SKM-1 treated with dmso at 0.1 percent for 144 hours (cell line): ENCODE data around the gene CADM1.
A peak's percentile ranks its signal among the peaks of the same experiment; 100 is the strongest.

Experiments used
- DNase-seq: peaks from one replicate; lab custom pipeline; 2025; ENCODE audit not compliant: unreplicated experiment; lab: John Stamatoyannopoulos, UW

The CADM1 gene

DNA sequence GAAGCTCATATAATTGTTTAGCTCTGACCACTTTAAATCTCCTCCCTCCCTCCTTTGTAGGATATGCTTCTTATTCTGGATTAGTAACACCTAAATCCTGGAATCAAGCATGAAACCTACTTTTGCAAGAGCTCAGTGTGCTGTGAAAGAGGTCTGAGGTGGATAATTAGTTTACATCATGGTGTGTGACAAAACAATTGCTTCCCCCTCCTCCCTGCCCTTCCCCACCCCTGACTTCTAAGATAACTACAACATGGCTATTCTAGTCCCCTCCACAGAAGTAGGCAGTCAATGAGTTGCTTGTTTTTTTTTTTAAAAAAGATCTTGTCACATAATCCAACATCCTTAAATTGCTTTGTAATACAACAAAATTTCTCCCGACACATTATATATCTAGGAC, 314.0 kb downstream of the CADM1 start:
- DNase-seq = no peak

DNA sequence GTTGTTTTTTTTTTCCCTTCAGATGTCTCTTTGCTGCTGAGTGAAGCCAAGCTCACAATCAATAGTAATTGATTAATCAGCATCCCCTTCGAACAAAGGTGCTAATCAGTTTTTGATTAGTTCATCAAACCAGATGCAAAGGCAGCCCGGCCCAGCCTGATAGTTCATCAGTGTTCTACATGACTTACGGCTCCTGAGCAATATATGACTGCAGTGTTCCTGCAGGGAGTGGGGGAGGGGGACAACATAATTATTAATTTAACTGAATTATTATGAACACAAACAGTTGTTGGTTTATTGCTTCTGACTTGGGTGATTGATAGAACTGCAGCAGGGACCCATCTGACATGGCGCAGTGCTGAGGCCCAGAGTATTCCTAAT, 315.3 kb downstream of the CADM1 start:
- no peak for DNase-seq

DNA sequence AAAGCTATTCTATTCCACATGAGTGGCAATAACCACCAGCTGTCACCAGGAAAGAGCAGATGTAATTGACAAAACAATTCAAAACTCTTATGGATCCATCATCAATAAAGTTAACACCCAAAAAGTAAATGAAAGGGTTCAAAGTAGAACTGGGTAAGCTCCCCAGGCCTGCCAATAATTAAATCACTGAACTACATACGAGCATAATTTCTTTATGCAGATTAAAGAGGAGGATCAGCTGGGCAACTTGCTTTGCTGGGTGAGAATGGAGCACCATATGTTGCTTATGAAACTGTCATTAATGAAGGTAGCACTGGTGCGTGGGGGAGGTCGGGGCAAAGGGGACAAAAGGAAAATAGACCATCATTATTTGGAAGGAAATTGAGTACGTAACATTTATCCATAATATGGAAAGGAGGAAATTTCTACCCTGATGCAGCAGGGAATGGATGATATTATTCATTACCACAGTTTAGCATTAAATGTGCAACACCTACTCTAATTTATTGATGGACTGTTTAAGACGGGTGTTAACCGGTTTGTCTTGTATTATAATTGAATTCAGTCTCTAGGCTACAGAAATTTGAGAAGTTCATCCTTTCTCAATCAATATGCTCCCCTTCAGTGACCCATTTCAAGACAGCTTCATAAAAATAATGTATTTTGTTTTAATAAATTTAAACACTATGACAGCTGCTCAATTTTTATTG, 315.9 kb downstream of the CADM1 start:
- DNase-seq = no peak

- DNase-seq = no peak
These were observed 318.3 kb downstream of the CADM1 start for GRCh38 chr11:115185931-115186330.

GRCh38 chr11:115185507-115185906, 318.7 kb downstream of the CADM1 start:
- DNase-seq = no peak

- no peak for DNase-seq
These were observed 319.3 kb downstream of the CADM1 start for GRCh38 chr11:115184901-115185300.

DNA sequence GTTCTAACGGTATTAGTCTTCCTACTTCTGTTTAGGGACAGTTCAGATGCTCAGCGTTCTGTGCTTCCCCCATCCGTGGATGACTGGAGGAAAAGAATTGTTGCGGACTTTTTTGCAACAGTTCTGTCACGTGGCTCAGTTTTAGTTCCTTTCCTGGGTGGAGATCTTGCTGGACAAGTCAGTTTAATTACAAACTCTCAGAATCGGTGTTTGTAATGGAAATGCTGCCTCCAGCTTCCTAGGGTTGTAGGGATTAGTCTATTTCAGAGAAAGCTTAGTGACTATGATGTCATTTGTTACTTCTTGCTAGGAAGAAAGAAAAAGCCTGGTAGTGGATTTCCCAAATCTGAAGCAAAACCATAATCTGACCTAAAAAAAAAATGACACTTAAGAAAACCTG, 320.4 kb downstream of the CADM1 start:
- no peak for DNase-seq

GRCh38 chr11:115183136-115183535, 321.1 kb downstream of the CADM1 start:
- no peak for DNase-seq

- DNase-seq = no peak
These were observed 321.8 kb downstream of the CADM1 start for GRCh38 chr11:115182282-115182955.

GRCh38 chr11:115181538-115181937, 322.7 kb downstream of the CADM1 start:
- no peak for DNase-seq

DNA sequence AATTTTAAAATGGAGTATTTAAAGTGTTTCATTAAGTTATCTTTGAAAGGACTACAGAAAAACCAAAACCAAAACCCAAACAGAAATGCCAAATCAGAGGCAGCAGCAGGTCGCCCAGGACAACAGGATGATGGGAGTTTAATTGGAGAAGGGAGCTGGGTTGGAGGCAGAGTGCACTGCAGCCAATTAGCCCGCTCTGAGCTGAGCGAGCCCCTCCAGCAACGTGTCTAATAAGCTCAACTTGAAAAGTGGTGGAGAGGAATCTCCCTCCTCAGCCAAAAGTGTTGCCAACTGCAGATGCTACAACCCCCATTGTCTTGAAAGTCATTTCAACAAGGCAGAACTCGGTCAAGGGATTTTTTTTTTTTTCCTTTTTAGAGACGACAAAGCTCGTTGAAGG, 323.9 kb downstream of the CADM1 start:
- DNase-seq = no peak

- DNase-seq = no peak
These were observed 324.6 kb downstream of the CADM1 start for GRCh38 chr11:115179636-115180035.

DNA sequence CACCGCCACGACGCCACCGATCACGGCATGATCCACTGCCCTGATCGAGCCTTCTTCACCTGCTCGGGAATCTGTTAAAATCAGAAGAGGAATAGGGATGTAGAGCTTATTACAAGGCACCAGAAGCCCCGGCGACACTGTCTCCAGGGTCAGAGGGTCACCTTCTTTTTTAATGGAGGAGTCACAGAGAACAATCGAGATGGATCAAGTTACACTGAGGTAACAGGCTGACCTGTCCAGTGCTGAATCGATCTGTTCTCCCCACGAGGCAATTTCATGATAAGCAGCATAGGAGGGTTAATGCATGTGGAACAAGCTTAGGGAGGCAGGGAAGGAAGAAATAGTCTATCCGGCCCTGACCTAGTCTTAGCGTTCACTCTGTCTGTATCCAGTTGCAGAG, 325.5 kb downstream of the CADM1 start:
- no peak for DNase-seq

- no peak for DNase-seq
These were observed 331.1 kb downstream of the CADM1 start for GRCh38 chr11:115173136-115173535.

DNA sequence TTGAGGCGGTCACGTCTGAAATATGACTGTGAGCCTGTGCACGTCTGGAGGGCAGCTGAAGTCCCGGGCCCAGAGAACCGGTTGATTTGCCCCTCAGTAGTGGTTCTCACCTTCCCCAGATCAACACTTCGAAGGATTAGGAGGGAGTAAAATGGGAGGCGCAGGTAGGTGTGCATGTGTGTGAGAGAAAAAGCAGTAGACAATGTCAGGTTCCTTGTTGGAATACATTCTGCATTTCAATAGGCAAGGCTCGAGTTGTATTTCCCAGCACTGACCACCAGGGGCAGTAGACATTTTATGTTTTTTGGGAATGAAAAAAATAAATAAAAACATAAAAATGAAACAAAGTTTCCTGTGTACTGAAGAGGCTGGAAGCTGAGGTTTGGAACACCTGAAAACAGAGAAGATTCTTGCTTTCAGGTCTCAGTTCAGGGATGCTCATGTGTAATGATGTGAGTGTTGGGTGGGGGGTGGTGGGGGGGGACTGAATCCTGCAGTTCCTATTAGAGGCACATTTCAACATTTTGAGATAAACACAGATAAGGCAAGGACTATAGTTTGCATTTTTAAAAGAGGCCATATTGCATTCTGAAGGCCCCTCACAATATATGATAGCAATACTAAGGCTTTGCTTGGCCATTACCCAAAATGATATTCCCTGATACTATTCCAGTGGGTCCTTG, 333.9 kb downstream of the CADM1 start:
- peak; percentile 12 for DNase-seq

- DNase-seq = no peak
These were observed 335.0 kb downstream of the CADM1 start for GRCh38 chr11:115169251-115169650.

GRCh38 chr11:115168686-115169085, 335.5 kb downstream of the CADM1 start:
- no peak for DNase-seq

DNA sequence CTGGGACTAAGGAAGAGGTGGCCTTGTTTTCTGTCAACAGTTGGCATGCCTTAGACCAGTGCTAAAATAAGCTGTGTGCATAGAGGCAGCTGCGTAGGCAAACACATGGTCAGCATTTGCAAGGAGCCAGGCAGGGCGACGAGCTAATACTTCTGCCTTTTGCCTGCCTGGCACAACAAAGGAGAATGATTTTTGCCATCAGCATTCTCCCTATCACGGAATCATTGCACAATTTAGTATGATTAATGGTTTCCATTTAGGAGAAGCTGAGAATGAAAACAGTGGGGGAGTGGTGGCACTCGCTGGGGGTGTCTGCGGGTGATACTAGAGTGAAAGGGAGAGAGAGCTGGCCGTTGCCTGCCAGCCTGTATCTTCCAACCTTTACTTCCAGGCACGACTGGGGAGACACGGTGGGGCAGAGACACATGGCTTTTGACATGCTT, 336.0 kb downstream of the CADM1 start:
- no peak for DNase-seq

DNA sequence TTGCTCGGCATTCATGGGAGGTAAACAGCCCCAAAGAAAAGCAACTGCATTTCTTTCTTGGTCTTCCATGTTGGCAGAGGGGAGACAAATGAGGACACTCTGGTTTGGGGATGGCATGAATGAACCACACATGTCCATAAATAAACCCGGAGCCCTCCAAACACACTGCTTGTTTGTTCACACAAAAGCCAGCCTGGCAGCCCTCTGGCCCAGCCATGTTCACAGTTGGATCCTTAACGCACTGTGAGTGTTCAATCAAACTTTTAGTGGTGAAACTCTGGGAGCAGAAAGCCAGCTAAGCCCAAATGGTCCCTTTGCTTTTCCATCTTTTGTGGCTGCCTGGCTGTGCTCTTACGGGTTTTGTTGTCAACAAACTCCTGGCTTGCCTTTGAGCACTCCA, 336.8 kb downstream of the CADM1 start:
- DNase-seq = no peak

GRCh38 chr11:115166820-115167219, 337.4 kb downstream of the CADM1 start:
- DNase-seq = no peak

GRCh38 chr11:115164774-115165173, 339.4 kb downstream of the CADM1 start:
- DNase-seq = no peak

DNA sequence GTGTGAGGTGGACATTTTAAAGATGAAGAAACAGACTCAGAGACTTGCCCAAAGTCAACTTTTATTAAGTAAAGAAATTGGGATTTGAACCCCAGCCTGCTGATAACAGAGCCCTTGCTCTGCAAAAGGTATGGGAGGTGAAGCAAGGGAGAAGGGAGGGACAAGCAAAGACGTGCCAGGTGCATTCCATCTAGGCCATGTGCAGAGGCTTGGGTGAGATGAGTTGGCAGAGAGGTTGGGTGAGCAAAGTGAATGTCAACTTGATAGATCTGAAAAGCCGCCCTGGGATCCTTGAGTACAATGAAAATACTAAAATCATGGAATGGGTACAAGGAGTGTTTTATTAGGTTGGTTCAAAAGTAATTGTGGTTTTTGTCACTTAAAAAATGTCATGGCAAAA, 341.3 kb downstream of the CADM1 start:
- DNase-seq = no peak
